Endothelial cell of umbilical vein (primary cell): Measurements from ENCODE around the gene FUBP3. TPM values are rescaled to one million over a fixed set of nuclear protein-coding genes. Genes with fewer than 3 reads are reported as not detected.

Source experiments
- BruUV-seq: library from RNA; stranded (reverse); fragments of 400-500 nt; replicated peaks from 2 replicates; lab custom pipeline; 2021; lab: Mats Ljungman, UMichigan
- CTCF ChIA-PET: fragments of 300-600, 350-600 bp; sonication (Branson Sonifier 250); formaldehyde crosslinking; loops from one replicate; lab custom pipeline; 2021; ENCODE audit warnings: antibody characterized with exemption, inconsistent platforms; lab: Charles Lee
- POLR2A ChIA-PET: fragments of 300-600, 350-600 bp; sonication (Branson Sonifier 250); formaldehyde crosslinking; loops from one replicate; lab custom pipeline; 2021; ENCODE audit warnings: antibody characterized with exemption, inconsistent platforms; lab: Charles Lee
- DNase-seq: peaks from one replicate; pipeline ENCODE4 v3.0.0-alpha.2; 2011; ENCODE audit warnings: low read depth, low spot score
- FAIRE-seq: peaks from 2 replicates; lab custom pipeline; 2011; peaks lifted over from hg19 to GRCh38; lab: Jason Lieb, UNC
- H2AFZ ChIP-seq: 2 replicates; pipeline ENCODE4 v1.6.0; 2012; ENCODE audit warnings: low read depth, low read length, control low read depth, inconsistent platforms
- H3K27ac ChIP-seq: 2 replicates; pipeline ENCODE4 v1.5.1; 2011; ENCODE audit warnings: low read depth, mild to moderate bottlenecking, control low read depth, low read length, moderate library complexity; ENCODE audit not compliant: insufficient read depth
- H3K27me3 ChIP-seq, 2 experiments: 2 replicates each; pipeline versions ENCODE4 v1.6.0 to v1.6.1; 2011; ENCODE audit warnings: low read length in 2 of 2, mixed read lengths in 1 of 2; ENCODE audit not compliant: control insufficient read depth in 2 of 2, insufficient read depth in 2 of 2
- H3K36me3 ChIP-seq, 2 experiments: 2 replicates in 1 of 2; 3 replicates in 1 of 2; pipeline ENCODE4 v1.5.1; 2011; ENCODE audit warnings: low read length in 2 of 2, mild to moderate bottlenecking in 1 of 2, moderate library complexity in 1 of 2; ENCODE audit not compliant: control insufficient read depth in 2 of 2, insufficient read depth in 2 of 2; ENCODE audit errors: extremely low read depth in 1 of 2
- H3K4me1 ChIP-seq: 3 replicates; pipeline ENCODE4 v1.5.1; 2011; ENCODE audit warnings: mild to moderate bottlenecking, low read length; ENCODE audit not compliant: control insufficient read depth, insufficient read depth; ENCODE audit errors: extremely low read depth
- H3K4me2 ChIP-seq: 2 replicates; pipeline ENCODE4 v1.6.1; 2011; ENCODE audit warnings: low read length, control low read depth, mixed read lengths; ENCODE audit not compliant: insufficient read depth
- H3K4me3 ChIP-seq, 3 experiments: fragments of 200-600 bp in 1 of 3; sonication (generic), shearing (Covaris generic) in 1 of 3; replicated peaks in 1 of 3; 2 replicates each; pipeline ENCODE4 v1.5.1; 2011 to 2016; ENCODE audit warnings: control low read depth in 3 of 3, low read length in 3 of 3, mild to moderate bottlenecking in 2 of 3, inconsistent platforms in 1 of 3, low read depth in 1 of 3, moderate library complexity in 1 of 3; ENCODE audit not compliant: insufficient read depth in 1 of 3
- H3K79me2 ChIP-seq: 2 replicates; pipeline ENCODE4 v1.6.0; 2012; ENCODE audit warnings: low read length, inconsistent platforms; ENCODE audit not compliant: control insufficient read depth, insufficient read depth
- H3K9ac ChIP-seq: replicated peaks from 2 replicates; pipeline ENCODE3; 2011; ENCODE audit warnings: low read length, control low read depth; ENCODE audit not compliant: insufficient read depth; ENCODE audit errors: extremely low read depth
- H3K9me1 ChIP-seq: replicated peaks from 3 replicates; pipeline ENCODE4 v1.6.0; 2011; ENCODE audit warnings: mild to moderate bottlenecking, low read length; ENCODE audit not compliant: control insufficient read depth, insufficient read depth; ENCODE audit errors: extremely low read depth
- H3K9me3 ChIP-seq: replicated peaks from 2 replicates; pipeline ENCODE4 v1.5.1; 2012; ENCODE audit warnings: low read length, inconsistent platforms; ENCODE audit not compliant: control insufficient read depth, insufficient read depth
- H4K20me1 ChIP-seq: replicated peaks from 2 replicates; pipeline ENCODE3; 2011; ENCODE audit warnings: mild to moderate bottlenecking, low read length; ENCODE audit not compliant: control insufficient read depth, insufficient read depth; ENCODE audit errors: extremely low read depth
- EZH2 ChIP-seq: IDR thresholded peaks from 2 replicates; pipeline ENCODE4 v1.6.1; 2012; ENCODE audit warnings: borderline replicate concordance, low read depth, mild to moderate bottlenecking, moderate library complexity, low read length, inconsistent platforms; ENCODE audit not compliant: severe bottlenecking
- FOS ChIP-seq: IDR thresholded peaks from 2 replicates; pipeline ENCODE4 v1.6.1; 2011; ENCODE audit warnings: mild to moderate bottlenecking, low read length, moderate library complexity, borderline replicate concordance; ENCODE audit not compliant: insufficient read depth
- GATA2 ChIP-seq: IDR thresholded peaks from 2 replicates; pipeline ENCODE4 v1.7.0; 2011; ENCODE audit warnings: low read depth, mild to moderate bottlenecking, moderate library complexity, mixed read lengths, low read length; ENCODE audit not compliant: insufficient read length, insufficient read depth
- JUN ChIP-seq: IDR thresholded peaks from 2 replicates; pipeline ENCODE4 v1.6.1; 2011; ENCODE audit warnings: borderline replicate concordance, low read depth; ENCODE audit not compliant: insufficient read length, insufficient read depth
- MYC ChIP-seq: IDR thresholded peaks from one replicate; pipeline ENCODE4 v1.6.1; 2011; ENCODE audit warnings: mild to moderate bottlenecking, low read depth, low read length
- POLR2A ChIP-seq: IDR thresholded peaks from 2 replicates; pipeline ENCODE4 v1.6.1; 2012; ENCODE audit warnings: low read depth, mild to moderate bottlenecking, control low read depth, low read length
- POLR2AphosphoS5 ChIP-seq: IDR thresholded peaks from 2 replicates; pipeline ENCODE4 v1.6.1; 2012; ENCODE audit warnings: low read depth, mild to moderate bottlenecking, control low read depth, low read length, moderate library complexity; ENCODE audit not compliant: insufficient read depth
- dilution Hi-C: fragments of 300-500 bp; cut with MboI; formaldehyde crosslinking; loops from one replicate; pipeline ENCODE4 v1.15.0; 2019; ENCODE audit warnings: low sequenced_read_pairs; ENCODE audit not compliant: extremely low pct_ligation_motif_present
- intact Hi-C: fragments of 100-400 bp; cut with micrococcal nuclease; formaldehyde crosslinking; loops from one replicate; pipeline ENCODE4 v1.10.0; 2022
- polyA plus RNA-seq, 4 experiments: library from polyadenylated mRNA; depleted of rRNA in 3 of 4; stranded (reverse) in 3 of 4; unstranded in 1 of 4; fragments of >200 nt; gene quantifications; 2 replicates each; pipeline versions ENCODE4 v1.2.1 to v1.2.3, GENCODE V29; 2011 to 2012; ENCODE audit warnings: missing spikeins in 1 of 4
- total RNA-seq: library from RNA; stranded (reverse); gene quantifications from 2 replicates; pipeline ENCODE4 v1.2.3, GENCODE V29; 2021
- TF ChIP-seq, protein P1 (sequence below), 2 donors: IDR thresholded peaks; 1 replicate in 1 of 2; 2 replicates in 1 of 2; pipeline ENCODE4 v1.5.1; 2011; ENCODE audit warnings: low read length in 2 of 2, mild to moderate bottlenecking in 2 of 2, moderate library complexity in 2 of 2, control low read depth in 1 of 2, inconsistent platforms in 1 of 2, low read depth in 1 of 2; ENCODE audit not compliant: insufficient read depth in 1 of 2; ENCODE audit errors: extremely low read depth in 1 of 2
- TF ChIP-seq, protein P2 (sequence below): IDR thresholded peaks from 2 replicates; pipeline ENCODE4 v1.6.1; 2011; ENCODE audit not compliant: insufficient read depth, insufficient read length

Gene FUBP3
- total and polyA plus RNA-seq, 2 donors (not counting 3 experiments of a cell fraction or from before 2014, with no cell fraction given), result 19.4 to 50.9 TPM

DNA sequence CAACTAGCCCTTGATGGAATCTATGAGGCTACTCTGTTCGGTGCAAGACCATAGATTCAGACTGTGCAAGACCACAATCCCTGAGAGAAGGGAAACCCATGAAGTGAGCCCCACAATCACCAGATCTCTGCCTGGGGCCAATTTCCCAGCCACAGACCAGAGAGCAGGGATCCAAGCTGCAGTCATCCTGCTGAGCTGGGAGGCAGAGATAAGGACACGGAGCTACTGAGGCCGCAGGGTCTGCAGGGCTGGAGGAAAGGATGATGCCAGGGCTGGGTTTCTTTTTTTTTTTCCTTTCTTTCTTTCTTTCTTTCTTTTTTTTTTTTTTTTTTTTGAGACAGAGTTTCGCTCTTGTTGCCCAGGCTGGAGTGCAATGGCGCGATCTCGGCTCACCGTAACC lies 47.7 kb upstream of the FUBP3 start:
- no peaks in the 10 kb centered on the region for H3K36me3 ChIP-seq
- no peak overlapping the region for H3K27ac ChIP-seq
- no peak overlapping the region for H3K4me3 ChIP-seq
- no peak overlapping the region for H3K9ac ChIP-seq
- H3K27me3 ChIP-seq, result peaks cover 16 to 19% of the 10 kb centered on the region in 2 experiments
- no peaks in the 10 kb centered on the region for H4K20me1 ChIP-seq
- H3K9me1 ChIP-seq, result no peaks in the 10 kb centered on the region
- H3K4me1 ChIP-seq, result no peaks in the 10 kb centered on the region
- BruUV-seq, result no TSS peak
- H3K79me2 ChIP-seq, result no peaks in the 10 kb centered on the region
- dilution Hi-C loops (no loop called here), intact Hi-C loops (no loop called here)
- DNase-seq (no peak), FAIRE-seq (no peak)
- ChIA-PET CTCF (interaction anchor here (1.0 to 1.5 kb wide), 2 partner anchors 10 to 46 kb away, joined by 3 to 4 read pairs; no protein-coding TSS in a partner anchor), POLR2A (no interaction called here)
- H3K9me3 ChIP-seq, result no peaks in the 10 kb centered on the region
- no peak overlapping the region for H3K4me2 ChIP-seq
- H2AFZ ChIP-seq, result no peak overlapping the region
- no peak for TF ChIP-seq MYC
- TF ChIP-seq, protein P1, sequence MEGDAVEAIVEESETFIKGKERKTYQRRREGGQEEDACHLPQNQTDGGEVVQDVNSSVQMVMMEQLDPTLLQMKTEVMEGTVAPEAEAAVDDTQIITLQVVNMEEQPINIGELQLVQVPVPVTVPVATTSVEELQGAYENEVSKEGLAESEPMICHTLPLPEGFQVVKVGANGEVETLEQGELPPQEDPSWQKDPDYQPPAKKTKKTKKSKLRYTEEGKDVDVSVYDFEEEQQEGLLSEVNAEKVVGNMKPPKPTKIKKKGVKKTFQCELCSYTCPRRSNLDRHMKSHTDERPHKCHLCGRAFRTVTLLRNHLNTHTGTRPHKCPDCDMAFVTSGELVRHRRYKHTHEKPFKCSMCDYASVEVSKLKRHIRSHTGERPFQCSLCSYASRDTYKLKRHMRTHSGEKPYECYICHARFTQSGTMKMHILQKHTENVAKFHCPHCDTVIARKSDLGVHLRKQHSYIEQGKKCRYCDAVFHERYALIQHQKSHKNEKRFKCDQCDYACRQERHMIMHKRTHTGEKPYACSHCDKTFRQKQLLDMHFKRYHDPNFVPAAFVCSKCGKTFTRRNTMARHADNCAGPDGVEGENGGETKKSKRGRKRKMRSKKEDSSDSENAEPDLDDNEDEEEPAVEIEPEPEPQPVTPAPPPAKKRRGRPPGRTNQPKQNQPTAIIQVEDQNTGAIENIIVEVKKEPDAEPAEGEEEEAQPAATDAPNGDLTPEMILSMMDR (IDR thresholded peaks at IDR 0.05; ENCODE audit: extremely low read depth in 1 of 2, insufficient read depth in 1 of 2, low read depth in 1 of 2, low read length in 2 of 2), result no peak
- TF ChIP-seq POLR2A, result no peak
- no peak for TF ChIP-seq POLR2AphosphoS5
- TF ChIP-seq GATA2, result no peak
- no peak for TF ChIP-seq EZH2
- no peak for TF ChIP-seq FOS
- TF ChIP-seq, protein P2, sequence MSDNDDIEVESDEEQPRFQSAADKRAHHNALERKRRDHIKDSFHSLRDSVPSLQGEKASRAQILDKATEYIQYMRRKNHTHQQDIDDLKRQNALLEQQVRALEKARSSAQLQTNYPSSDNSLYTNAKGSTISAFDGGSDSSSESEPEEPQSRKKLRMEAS, result no peak
- no peak for TF ChIP-seq JUN
